IPS-18c (cell line): ENCODE measurements around the gene RBKS.
"Not testable (repeated sequence)": the region's sequence is repeated elsewhere in the genome, so short reads cannot be mapped to it uniquely, and the experiment has no call there.

Source experiments
- H3K4me3 ChIP-seq: 2 replicates; pipeline ENCODE4 v1.7.0; 2013; ENCODE audit warnings: low read depth, mild to moderate bottlenecking, low read length, moderate library complexity; ENCODE audit not compliant: insufficient read depth
- H3K9me3 ChIP-seq: one replicate; pipeline ENCODE4 v1.6.1; 2013; ENCODE audit warnings: mild to moderate bottlenecking, low read length, moderate library complexity; ENCODE audit not compliant: control insufficient read depth, insufficient read depth

The RBKS gene

DNA sequence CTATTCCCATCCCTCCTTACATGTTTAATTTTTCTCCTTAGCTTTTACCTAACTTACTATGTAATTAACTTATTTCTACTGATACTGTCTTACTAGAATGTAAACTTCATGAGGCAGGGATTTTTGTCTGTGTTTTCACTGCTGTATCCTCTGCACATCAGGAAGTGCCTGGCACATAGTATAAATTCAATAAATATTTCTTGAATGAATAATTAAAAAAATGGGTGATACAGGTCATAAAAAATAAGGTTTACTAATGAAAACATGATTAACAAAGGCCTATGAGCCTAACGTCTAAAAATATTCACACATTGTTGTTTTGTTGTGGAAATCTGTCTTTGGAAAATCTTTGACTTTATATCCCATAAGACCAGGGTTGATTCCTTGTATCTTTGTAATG is 4.5 kb downstream of the RBKS start:
- H3K9me3 ChIP-seq, result no peaks in the 10 kb centered on the region
- no peak overlapping the region for H3K4me3 ChIP-seq

DNA sequence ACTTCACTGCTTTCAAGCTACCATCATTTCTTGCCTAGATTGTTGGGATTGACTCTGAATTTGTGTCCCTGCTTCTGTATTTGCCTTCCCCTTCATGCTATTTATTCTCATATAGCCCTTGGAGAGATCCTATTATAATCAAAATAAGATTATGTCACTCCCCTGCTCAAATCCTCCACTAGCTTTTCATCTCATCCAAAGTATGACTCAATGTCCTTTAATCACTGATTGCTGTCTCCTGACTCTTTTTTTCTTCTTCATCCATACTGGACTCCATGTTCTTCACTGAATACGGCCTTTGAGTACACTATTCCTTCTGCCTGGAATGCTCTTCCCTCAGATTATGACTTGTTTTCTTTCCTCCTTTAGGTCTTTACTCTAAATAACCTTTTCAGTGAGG is 5.0 kb downstream of the RBKS start:
- no peak overlapping the region for H3K4me3 ChIP-seq

DNA sequence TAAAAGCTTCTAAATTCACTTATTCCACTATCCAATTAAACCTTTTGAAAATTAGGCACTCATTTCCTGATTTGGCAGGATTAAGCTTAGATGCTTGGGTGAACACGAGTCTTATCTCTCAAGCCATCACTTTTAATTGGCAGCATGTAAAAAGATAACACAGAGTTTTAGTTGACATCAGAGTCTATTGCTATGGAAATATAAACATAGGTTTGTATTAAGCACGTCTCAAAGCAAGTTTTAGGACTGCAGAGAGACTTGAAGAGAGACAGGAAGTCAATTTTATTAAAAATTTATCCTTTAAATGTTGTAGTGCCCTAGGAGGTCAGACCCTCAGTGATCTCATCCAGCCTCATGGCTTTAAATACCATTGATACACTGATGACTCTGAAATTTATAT is 5.6 kb downstream of the RBKS start:
- H3K4me3 ChIP-seq, result no peak overlapping the region

More for the DNA sequence above, 5.0 kb downstream of the RBKS start:
- no peaks in the 10 kb centered on the region for H3K9me3 ChIP-seq

DNA sequence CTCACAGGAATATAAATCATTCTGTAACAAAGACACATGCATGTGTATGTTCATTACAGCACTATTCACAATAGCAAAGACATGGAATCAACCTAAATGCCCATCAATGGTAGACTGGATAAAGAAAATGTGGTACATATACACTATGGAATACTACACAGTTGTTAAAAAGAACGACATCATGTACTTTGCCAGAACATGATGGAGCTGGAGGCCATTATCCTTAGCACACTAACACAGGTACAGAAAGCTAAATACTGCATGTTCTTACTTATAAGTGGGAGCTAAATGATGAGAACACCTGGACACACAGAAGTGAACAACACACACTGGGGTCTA is 7.6 kb downstream of the RBKS start:
- not testable (repeated sequence) for H3K4me3 ChIP-seq, H3K9me3 ChIP-seq

More for the DNA sequence above, 5.6 kb downstream of the RBKS start:
- H3K9me3 ChIP-seq, result no peaks in the 10 kb centered on the region

DNA sequence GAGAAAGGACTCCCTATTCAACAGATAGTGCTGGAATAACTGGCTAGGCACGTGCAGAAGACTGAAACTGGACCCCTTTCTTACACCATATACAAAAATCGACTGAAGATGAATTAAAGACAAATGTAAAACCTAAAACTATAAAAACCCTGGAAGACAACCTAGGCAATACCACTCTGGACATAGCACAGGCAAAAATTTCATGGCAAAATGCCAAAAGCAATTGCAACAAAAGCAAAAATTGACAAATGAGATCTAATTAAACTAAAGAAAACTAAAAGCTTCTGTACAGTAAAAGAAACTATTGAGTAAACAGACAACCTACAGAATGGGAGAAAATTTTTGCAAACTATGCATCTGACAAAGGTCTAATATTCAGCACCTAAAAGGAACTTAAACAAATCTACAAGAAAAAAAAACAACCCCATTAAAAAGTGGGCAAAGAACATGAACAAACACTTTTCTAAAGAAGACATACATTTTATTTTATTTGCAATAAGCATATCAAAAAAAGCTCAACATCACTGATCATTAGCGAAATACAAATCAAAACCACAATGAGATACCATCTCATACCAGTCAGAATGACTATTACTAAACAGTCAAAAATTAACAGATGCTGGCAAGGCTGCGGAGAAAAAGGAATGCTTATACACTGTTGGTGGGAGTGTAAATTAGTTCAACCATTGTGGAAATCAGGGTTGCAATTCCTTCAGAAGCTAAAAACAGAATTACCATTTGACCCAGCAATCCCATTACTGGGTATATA is 8.2 kb downstream of the RBKS start:
- H3K9me3 ChIP-seq, H3K4me3 ChIP-seq: not testable (repeated sequence)

DNA sequence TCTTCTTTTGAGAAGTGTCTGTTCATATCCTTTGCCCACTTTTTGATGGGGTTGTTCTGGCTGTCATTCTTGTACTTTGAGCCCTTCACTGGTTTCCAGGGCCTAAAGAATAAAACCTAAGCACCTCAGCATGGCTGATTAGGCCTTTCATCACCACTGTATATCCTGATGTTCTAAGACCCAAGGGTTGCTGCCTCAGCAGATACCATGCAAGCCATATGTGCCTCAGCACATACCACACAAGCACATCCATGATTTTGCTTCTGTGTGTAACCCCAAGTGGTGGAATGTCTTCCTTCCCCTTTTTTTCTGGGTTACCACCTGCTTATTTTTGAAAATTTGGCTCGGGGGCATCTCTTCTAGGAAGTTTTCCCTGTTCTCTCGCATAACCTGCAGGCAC is 11.4 kb downstream of the RBKS start:
- no peaks in the 10 kb centered on the region for H3K9me3 ChIP-seq
- no peak overlapping the region for H3K4me3 ChIP-seq

DNA sequence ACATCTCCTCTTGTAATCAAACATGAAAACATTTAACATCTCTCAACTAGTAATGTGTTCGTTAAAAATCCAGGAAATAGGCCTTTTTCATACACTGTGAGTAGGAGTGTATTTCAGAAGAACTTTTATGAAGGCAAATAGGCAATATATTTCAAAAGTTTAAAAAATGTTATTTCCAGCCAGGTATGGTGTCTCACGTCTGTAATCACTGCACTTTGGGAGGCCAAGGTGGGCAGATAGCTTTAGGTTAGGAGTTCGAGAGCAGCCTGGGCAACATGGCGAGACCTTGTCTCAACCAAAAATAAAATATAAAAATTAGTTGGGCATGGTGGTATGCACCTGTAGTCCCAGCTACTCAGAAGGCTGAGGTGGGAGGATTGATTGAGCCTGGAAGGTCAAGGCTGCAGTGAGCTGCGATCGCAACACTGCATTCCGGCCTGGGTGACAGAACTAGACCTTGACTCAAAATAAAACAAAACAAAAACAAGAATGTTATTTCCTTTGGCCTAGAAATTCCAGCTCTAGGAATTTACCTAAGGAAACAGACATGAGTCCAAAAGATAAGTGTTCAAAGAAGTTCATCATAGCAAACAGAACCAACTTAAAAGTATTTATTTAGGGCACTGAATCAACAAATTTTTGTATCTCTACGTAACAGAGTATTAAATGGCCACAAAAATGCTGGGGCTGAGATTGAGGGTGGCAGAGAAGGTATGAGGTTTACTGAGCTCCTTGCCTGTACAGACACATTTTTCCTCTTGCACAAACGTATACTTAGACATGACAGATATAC is 14.9 kb downstream of the RBKS start:
- H3K4me3 ChIP-seq, result no peak overlapping the region
- H3K9me3 ChIP-seq, result no peaks in the 10 kb centered on the region

DNA sequence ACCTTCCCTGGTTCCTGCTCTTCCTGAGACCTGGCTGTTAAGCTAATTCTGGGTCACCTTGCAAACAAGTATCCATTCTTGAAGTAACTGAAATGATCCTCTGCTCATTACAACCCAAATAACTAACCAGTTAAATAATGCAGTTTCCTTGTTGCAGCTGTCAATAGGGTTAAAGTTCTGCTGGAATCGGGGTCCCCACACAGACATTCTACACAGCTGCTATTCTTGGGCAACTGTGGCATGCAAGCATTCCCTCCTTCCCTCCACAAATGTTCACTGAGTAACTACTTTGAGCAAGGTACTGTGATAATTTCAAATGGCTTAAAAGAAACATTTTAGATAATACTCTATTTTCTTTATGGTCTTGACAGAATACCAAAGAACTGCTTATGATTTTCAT is 17.1 kb downstream of the RBKS start:
- Histone ChIP-seq H3K4me3 (no peak overlapping the region), H3K9me3 (no peaks in the 10 kb centered on the region)

DNA sequence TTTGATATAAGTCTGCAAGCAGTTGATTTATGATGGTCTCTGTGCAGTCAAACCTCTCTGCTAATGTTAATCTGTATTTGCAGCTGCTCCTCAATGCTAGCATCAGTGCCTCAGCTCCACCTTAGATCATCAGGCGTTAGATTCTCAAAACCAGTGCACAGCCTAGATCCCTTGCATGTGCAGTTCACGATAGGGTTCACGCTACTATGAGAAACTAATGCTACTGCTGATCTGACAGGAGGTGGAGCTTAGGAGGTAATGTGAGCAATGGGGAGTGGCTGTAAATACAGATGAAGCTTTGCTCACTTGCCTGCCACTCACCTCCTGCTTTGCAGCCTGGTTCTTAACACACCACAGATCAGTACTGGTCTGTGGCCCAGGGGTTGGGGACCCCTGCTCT is 18.4 kb downstream of the RBKS start:
- Histone ChIP-seq H3K9me3 (no peaks in the 10 kb centered on the region), H3K4me3 (no peak overlapping the region)

DNA sequence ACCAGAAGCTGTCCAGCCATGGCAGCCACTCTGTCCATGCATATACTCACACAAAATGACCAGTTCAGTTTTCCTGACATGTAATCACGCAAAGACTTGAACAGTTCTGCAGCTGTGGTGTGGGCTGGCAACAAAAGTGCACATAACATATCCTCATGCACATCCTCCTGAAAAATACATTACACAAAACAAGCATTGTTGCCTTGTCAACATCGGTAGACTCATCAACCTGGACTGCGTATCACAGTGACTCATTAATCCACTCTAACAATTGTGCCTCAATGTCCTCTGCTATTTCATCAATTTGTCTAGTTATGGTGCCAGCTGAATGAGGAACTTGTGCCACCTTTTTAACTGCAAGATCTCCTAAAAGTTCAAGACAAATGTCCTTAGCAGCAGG is 19.5 kb downstream of the RBKS start:
- Histone ChIP-seq H3K4me3 (no peak overlapping the region), H3K9me3 (no peaks in the 10 kb centered on the region)

DNA sequence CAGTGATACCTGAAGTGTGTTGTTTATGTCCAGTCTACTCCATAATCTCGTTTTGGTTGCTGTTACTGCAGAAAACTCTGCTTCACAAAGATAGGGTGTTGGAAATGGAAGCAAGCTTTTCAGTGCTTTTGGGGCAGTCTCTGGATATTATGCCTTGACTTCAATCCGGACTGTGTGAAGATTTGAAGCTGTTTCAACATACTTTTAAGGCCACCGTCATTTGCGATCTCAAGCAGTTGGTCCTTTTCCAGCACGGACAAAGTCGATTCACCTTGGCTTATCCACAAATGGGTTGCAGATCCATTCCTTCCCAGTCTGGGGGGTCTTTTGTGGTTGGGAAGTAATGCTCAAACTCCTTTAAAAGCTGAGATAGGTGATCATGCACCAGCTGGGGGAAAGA is 20.4 kb downstream of the RBKS start:
- Histone ChIP-seq H3K9me3 (no peaks in the 10 kb centered on the region), H3K4me3 (no peak overlapping the region)

DNA sequence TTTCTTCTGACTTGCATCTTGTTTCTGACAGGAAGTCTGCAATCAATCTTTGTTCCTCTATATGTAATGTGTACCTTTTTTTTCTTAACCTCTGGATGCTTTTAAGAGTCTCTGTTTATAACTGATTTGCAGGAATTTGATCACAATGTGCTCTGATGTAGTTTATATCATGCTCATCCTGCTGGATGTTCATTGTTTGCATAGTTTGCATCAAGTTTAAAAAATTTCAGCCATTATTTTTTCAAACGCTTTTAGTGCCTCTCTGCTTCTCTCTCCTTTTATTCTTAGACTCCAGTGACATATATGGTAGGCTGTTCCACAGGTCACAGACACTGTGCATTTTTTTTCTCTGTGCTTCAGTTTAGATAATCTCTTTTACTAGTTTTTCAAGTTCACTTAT is 23.9 kb downstream of the RBKS start:
- Histone ChIP-seq H3K9me3 (no peaks in the 10 kb centered on the region), H3K4me3 (no peak overlapping the region)

DNA sequence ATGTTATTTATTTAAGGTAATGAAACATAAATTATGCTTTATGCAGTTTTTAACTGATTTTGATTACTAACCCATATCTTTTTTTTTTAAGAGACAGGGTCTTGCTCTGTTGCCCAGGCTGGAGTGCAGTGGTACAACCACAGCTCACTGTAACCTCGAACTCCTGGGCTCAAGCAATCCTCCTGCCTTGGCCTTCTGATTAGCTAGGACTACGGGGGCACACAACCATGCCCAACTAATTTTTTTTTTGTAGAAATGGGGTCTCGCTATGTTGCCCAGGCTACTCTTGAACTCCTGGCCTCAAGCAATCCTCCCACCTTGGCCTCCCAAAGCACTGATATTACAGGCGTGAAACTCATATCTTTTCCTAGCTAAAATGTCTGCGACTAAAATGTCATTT is 26.2 kb downstream of the RBKS start:
- not testable (repeated sequence) for H3K4me3 ChIP-seq

DNA sequence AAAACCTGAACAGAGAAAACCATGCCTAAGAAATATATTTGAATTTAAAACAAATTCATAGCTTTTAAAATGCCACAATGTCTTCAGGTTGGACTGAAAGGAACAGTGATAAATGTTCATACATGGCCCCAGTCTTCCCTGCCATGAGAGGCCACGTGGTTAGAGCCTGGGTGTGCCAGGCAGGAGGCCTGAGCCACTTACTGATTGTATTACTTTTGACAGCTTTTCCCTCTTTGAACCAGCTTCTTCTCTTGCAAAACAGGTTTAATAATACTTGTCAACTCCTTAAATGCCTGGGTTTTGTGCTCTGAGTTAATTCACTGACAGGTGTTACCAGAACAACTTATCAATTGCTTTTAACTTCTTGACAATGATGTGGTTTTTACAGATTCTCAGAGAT is 27.0 kb downstream of the RBKS start:
- H3K9me3 ChIP-seq, result no peaks in the 10 kb centered on the region
- H3K4me3 ChIP-seq, result no peak overlapping the region

More for the DNA sequence above, 26.2 kb downstream of the RBKS start:
- not testable (repeated sequence) for H3K9me3 ChIP-seq

DNA sequence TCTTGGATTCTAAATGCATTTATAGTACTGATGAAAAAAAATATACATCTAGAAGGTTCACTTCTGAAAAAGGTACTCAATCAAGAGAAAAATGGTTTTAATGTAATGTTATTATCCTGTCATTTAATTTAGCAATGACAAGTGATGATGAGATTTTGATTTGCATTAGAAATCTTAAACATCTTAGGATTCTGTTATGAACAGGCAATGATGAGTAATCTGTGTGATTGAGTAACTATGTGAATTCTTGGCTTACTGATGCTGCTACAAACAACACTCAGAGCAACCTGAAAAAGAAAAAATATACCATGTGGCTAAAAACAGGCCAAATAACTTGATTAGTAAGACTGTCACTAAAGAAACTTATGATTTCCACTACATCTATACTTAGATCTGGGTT is 30.1 kb downstream of the RBKS start:
- Histone ChIP-seq H3K9me3 (no peaks in the 10 kb centered on the region), H3K4me3 (no peak overlapping the region)

DNA sequence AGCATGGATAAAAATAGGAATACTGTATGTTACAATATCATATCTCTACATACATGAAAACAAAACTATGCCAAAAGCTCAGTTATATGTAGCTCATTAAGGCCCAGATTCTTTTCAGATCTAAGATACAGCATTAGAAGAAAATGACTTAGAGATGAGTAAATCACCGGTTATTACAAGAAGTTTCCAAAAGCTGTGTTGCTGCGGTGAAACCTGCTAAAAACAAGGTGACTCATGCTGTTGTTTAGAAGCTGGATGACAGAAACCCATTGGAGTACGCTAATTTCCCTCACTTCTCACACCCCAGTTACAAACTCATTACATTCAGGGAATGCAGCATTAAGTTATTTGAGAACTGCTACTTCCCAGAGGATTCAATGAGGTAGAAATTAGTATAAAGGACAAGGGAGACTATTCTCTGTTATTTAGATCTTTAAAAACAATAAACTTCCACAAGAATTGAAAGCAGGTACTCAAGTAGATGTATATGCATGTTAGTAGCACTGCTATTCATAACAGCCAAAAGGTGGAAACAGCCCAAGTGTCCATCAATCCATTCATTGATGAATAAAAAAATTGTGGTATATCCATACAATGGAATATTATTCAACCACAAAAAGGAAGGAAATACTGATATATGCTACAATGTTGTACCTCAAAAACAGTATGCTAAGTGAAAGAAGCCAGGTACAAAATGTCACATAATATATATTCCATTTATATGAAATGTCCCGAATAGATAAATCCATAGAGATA is 32.6 kb downstream of the RBKS start:
- H3K4me3 ChIP-seq, result no peak overlapping the region

DNA sequence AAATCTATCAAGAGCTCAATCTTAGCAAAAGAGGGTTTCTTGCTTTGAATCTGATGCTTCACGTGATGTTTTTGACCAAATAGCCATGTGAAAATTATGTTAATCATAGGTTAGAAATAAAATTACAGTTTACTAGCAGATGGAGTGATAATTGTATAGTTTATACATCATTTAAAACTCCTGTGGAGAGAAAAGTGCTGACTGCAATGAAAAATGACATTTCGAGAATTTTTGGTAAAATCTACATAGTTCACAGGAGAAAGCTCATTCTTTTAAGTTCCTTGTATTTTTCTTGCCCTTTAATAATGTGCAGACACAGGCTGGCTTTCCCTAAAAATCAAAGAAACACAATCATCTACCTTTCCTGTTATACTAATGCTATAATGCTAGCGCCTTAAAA is 33.2 kb downstream of the RBKS start:
- Histone ChIP-seq H3K9me3 (no peaks in the 10 kb centered on the region), H3K4me3 (no peak overlapping the region)

More for the DNA sequence above, 32.6 kb downstream of the RBKS start:
- no peaks in the 10 kb centered on the region for H3K9me3 ChIP-seq

DNA sequence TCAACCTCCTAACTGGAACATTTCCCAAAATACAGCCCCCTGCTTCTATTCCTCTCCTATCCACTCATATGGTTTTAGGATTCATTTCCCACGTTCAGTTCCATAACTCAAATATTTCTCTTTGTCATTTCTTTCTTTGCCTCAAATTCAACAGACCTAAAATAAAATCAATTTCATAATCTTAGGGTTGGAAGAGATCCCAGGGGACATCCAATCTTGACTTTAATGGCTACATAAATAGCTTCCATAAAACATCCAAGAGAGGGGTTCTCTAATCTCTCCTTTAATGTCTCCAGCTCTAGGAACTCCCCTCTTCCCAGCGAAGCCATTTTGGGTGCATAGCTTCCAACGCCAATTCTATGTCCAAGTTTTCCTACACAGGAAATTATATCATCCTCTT is 33.8 kb downstream of the RBKS start:
- no peaks in the 10 kb centered on the region for H3K9me3 ChIP-seq
- H3K4me3 ChIP-seq, result no peak overlapping the region
